Aorta (tissue), 5 donors: ENCODE measurements around the gene ZNF317. TPM values are rescaled to one million over a fixed set of nuclear protein-coding genes. Genes with fewer than 3 reads are reported as not detected.

Experiments used
- ATAC-seq: fragments of 200-7000 bp; cut with Tn5 transposase; one replicate; pipeline ENCODE4 v1.9.1; 2022; ENCODE audit warnings: moderate library complexity; ENCODE audit not compliant: low FRiP score
- DNase-seq, 2 donors: peaks; one replicate each; pipeline ENCODE4 v3.0.0-alpha.2; 2020
- H3K27ac ChIP-seq, 2 donors: one replicate each; pipeline ENCODE4 v1.5.1; 2013; ENCODE audit warnings: low read length in 2 of 2, mild to moderate bottlenecking in 2 of 2, moderate library complexity in 2 of 2, control low read depth in 1 of 2, inconsistent platforms in 1 of 2, low read depth in 1 of 2
- H3K27me3 ChIP-seq, 2 donors: one replicate each; pipeline ENCODE4 v1.6.1; 2013; ENCODE audit warnings: control low read depth in 1 of 2, low read length in 1 of 2, mild to moderate bottlenecking in 1 of 2, moderate library complexity in 1 of 2; ENCODE audit not compliant: insufficient read depth in 2 of 2, control insufficient read depth in 1 of 2
- H3K36me3 ChIP-seq, 2 donors: one replicate each; pipeline ENCODE4 v1.6.1; 2013; ENCODE audit warnings: control low read depth in 1 of 2, low read length in 1 of 2, mild to moderate bottlenecking in 1 of 2; ENCODE audit not compliant: insufficient read depth in 2 of 2, control insufficient read depth in 1 of 2
- H3K4me1 ChIP-seq, 2 donors: one replicate each; pipeline ENCODE4 v1.6.1; 2013; ENCODE audit warnings: low read length in 2 of 2, control low read depth in 1 of 2, mild to moderate bottlenecking in 1 of 2, moderate library complexity in 1 of 2; ENCODE audit not compliant: insufficient read depth in 2 of 2, control insufficient read depth in 1 of 2
- H3K4me3 ChIP-seq, 2 donors: one replicate each; pipeline ENCODE4 v1.5.1; 2013; ENCODE audit warnings: low read length in 2 of 2, control low read depth in 1 of 2, mild to moderate bottlenecking in 1 of 2
- H3K9me3 ChIP-seq: one replicate; pipeline ENCODE4 v1.6.1; 2013; ENCODE audit warnings: mild to moderate bottlenecking, low read length; ENCODE audit not compliant: control insufficient read depth
- WGBS, 2 donors: extraction: QIAGEN DNeasy Blood & Tissue Kit; methylation state at CpG; one replicate each; pipeline ENCODE4 v1.1.7; 2013; 5-methylcytosine and 5-hydroxymethylcytosine counted together
- intact Hi-C, 2 donors: fragments of 100-400 bp; cut with DNase I; formaldehyde crosslinking; loops; one replicate each; pipeline versions ENCODE4 v1.14.2 to v1.15.0; 2022
- polyA plus RNA-seq, 2 donors: library from polyadenylated mRNA; stranded (reverse); fragments of 200-250 nt; gene quantifications; one replicate each; pipeline ENCODE4 v1.2.3, GENCODE V29; 2013
- total RNA-seq, 2 donors: library from RNA; stranded (reverse); fragmentation: NEBNext Ultra II Directional; extraction: Animal tissue kit (Norgen Biotek cat#: 25700); gene quantifications; one replicate each; pipeline ENCODE4 v1.2.1, GENCODE V29; 2021
- donor health status: healthy with polysubstance abuse.
- donor health status: Bipolar disorder and iron deficiency.
- donor health status: DM: no; HTN: no; CAD: no.
- donor health status: DM: no; HTN: no; CAD: no.
- donor health status: DM: yes; HTN: yes; CAD: no.

Gene ZNF317
- total and polyA plus RNA-seq, 4 donors = 14.9 to 24.6 (median 19.5) TPM

GRCh38 chr19:9132422-9132821, 7.8 kb upstream of the ZNF317 start:
- DNase-seq (no peak), ATAC-seq (no peak)
- H3K4me3 ChIP-seq = no peak overlapping the region
- no peak overlapping the region for H3K27ac ChIP-seq
- H3K9me3 ChIP-seq = peaks cover 1% of the 10 kb centered on the region
- no peaks in the 10 kb centered on the region for H3K4me1 ChIP-seq
- intact Hi-C loops = no loop called here
- H3K27me3 ChIP-seq = no peaks in the 10 kb centered on the region
- no peaks in the 10 kb centered on the region for H3K36me3 ChIP-seq
- WGBS, 2 donors = 54% methylated on average over 5 of the region's 5 CpGs

GRCh38 chr19:9139609-9140158, 513 bp upstream of the ZNF317 start:
- intact Hi-C loops = loop anchor here (5.0 to 10.0 kb wide), 2 partner anchors 307 to 655 kb away; partner anchors contain the start of genes MBD3L1 (in 1 of the 2) and ZNF558 (in 1 of the 2)
- ATAC-seq = peak; percentile 39
- WGBS, 2 donors = 16 to 22% methylated on average over 8 of the region's 8 CpGs
- no peaks in the 10 kb centered on the region for H3K36me3 ChIP-seq
- no peak for DNase-seq
- H3K9me3 ChIP-seq = no peaks in the 10 kb centered on the region
- no peak overlapping the region for H3K27ac ChIP-seq
- H3K4me3 ChIP-seq = peak overlapping the region; percentile 59 to 79
- no peaks in the 10 kb centered on the region for H3K27me3 ChIP-seq
- H3K4me1 ChIP-seq = peaks cover 0 to 2% of the 10 kb centered on the region in 2 donors

GRCh38 chr19:9144920-9145319, 4.7 kb downstream of the ZNF317 start:
- no peak for ATAC-seq
- no peak for DNase-seq
- Histone ChIP-seq H3K4me1 (no peaks in the 10 kb centered on the region), H3K27ac (no peak overlapping the region), H3K36me3 (peaks cover 0 to 1% of the 10 kb centered on the region in 2 donors), H3K9me3 (peaks cover 1% of the 10 kb centered on the region), H3K27me3 (no peaks in the 10 kb centered on the region), H3K4me3 (no peak overlapping the region)
- intact Hi-C loops = loop anchor here (5.0 to 10.0 kb wide), 2 partner anchors 313 to 650 kb away; partner anchors contain the start of genes MBD3L1 (in 1 of the 2) and ZNF558 (in 1 of the 2)
- WGBS, 2 donors = 95 to 96% methylated on average over 5 of the region's 5 CpGs

GRCh38 chr19:9146882-9147281, 6.7 kb downstream of the ZNF317 start:
- Histone ChIP-seq H3K36me3 (peaks cover 0 to 1% of the 10 kb centered on the region in 2 donors), H3K9me3 (peaks cover 1% of the 10 kb centered on the region), H3K4me1 (no peaks in the 10 kb centered on the region), H3K27me3 (no peaks in the 10 kb centered on the region), H3K27ac (no peak overlapping the region), H3K4me3 (no peak overlapping the region)
- ATAC-seq = no peak
- intact Hi-C loops = loop anchor here in 1 of 2 donors (10.0 kb wide), 1 partner anchor 648 kb away; no protein-coding TSS in a partner anchor
- 95 to 98% methylated on average over 1 of the region's 1 CpG for WGBS, 2 donors
- DNase-seq = no peak

GRCh38 chr19:9148697-9149096, 8.5 kb downstream of the ZNF317 start:
- Histone ChIP-seq H3K27ac (no peak overlapping the region), H3K4me3 (no peak overlapping the region), H3K36me3 (peaks cover 0 to 6% of the 10 kb centered on the region in 2 donors), H3K4me1 (no peaks in the 10 kb centered on the region), H3K9me3 (peaks cover 4% of the 10 kb centered on the region), H3K27me3 (no peaks in the 10 kb centered on the region)
- WGBS, 2 donors = 98% methylated on average over 3 of the region's 3 CpGs
- ATAC-seq (no peak), DNase-seq (no peak)
- intact Hi-C loops = loop anchor here in 1 of 2 donors (10.0 kb wide), 1 partner anchor 646 kb away; no protein-coding TSS in a partner anchor

GRCh38 chr19:9149997-9150396, 9.8 kb downstream of the ZNF317 start:
- Histone ChIP-seq H3K27ac (no peak overlapping the region), H3K4me3 (no peak overlapping the region), H3K4me1 (no peaks in the 10 kb centered on the region), H3K9me3 (peaks cover 4% of the 10 kb centered on the region), H3K36me3 (peaks cover 0 to 6% of the 10 kb centered on the region in 2 donors), H3K27me3 (no peaks in the 10 kb centered on the region)
- ATAC-seq (no peak), DNase-seq (no peak)
- intact Hi-C loops = loop anchor here in 1 of 2 donors (10.0 kb wide), 1 partner anchor 645 kb away; no protein-coding TSS in a partner anchor
- WGBS, 2 donors = 92 to 94% methylated on average over 4 of the region's 4 CpGs

- Histone ChIP-seq H3K4me3 (no peak overlapping the region), H3K36me3 (peaks cover 0 to 8% of the 10 kb centered on the region in 2 donors), H3K4me1 (no peaks in the 10 kb centered on the region), H3K27me3 (no peaks in the 10 kb centered on the region), H3K27ac (no peak overlapping the region), H3K9me3 (peaks cover 8% of the 10 kb centered on the region)
- ATAC-seq (no peak), DNase-seq (no peak)
- intact Hi-C loops = no loop called here
- WGBS, 2 donors = 97 to 99% methylated on average over 5 of the region's 5 CpGs
These were observed 10.5 kb downstream of the ZNF317 start for GRCh38 chr19:9150650-9151049.

- no peaks in the 10 kb centered on the region for H3K27me3 ChIP-seq
- H3K27ac ChIP-seq = no peak overlapping the region
- DNase-seq = no peak
- intact Hi-C loops = no loop called here
- H3K36me3 ChIP-seq = peaks cover 3 to 11% of the 10 kb centered on the region in 2 donors
- H3K4me1 ChIP-seq = no peaks in the 10 kb centered on the region
- no peak overlapping the region for H3K4me3 ChIP-seq
- ATAC-seq = no peak
- peaks cover 12% of the 10 kb centered on the region for H3K9me3 ChIP-seq
- WGBS, 2 donors = 94 to 98% methylated on average over 5 of the region's 5 CpGs
These were observed 11.2 kb downstream of the ZNF317 start for GRCh38 chr19:9151367-9151766.

- DNase-seq (no peak), ATAC-seq (no peak)
- WGBS, 2 donors = 94 to 98% methylated on average over 4 of the region's 4 CpGs
- Histone ChIP-seq H3K9me3 (peaks cover 24% of the 10 kb centered on the region), H3K27ac (no peak overlapping the region), H3K4me1 (no peaks in the 10 kb centered on the region), H3K4me3 (no peak overlapping the region), H3K36me3 (peaks cover 31 to 34% of the 10 kb centered on the region in 2 donors), H3K27me3 (no peaks in the 10 kb centered on the region)
- intact Hi-C loops = no loop called here
These were observed 15.4 kb downstream of the ZNF317 start for GRCh38 chr19:9155591-9155990.
